ENCODE measurements around the gene DGCR6.
"Not testable (repeated sequence)": the region's sequence is repeated elsewhere in the genome, so short reads cannot be mapped to it uniquely, and the experiment has no call there.

The DGCR6 gene

DNA sequence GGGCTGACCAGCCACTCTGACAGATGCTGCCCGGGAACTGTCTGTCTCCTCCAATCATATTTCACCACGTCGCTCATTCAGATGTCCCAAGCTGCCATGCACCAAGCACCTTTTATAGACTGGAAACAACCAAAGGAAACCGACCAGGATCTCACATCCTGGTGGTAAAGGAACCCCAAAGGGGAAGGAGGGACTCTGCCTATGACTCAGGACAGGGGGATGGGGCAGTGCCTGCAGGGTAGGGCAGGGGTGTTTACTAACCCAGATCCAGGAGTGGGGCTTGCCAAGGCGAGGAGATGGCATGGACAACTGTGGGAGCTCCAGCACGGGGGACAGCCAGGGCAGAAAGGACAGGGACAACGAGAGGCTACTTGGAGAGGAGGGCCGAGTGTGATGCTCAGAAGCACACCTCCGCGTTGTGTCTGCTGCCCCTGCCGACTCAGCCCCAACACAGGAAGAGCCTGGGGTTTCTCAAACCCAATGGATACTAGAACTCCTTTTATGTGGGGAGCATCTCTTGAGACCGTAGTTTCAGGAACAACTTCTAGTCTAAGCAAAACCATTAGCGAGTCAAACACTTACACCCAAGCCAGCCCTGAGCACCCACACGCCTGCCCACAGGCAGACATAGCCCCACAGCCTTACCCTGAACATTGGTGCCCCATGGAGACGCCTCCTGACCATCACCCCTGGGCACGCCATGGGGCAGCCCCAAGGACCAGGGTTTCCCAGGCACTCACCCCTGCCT is 26.0 kb downstream of the DGCR6 start:
- DNase-seq, result no peak

DNA sequence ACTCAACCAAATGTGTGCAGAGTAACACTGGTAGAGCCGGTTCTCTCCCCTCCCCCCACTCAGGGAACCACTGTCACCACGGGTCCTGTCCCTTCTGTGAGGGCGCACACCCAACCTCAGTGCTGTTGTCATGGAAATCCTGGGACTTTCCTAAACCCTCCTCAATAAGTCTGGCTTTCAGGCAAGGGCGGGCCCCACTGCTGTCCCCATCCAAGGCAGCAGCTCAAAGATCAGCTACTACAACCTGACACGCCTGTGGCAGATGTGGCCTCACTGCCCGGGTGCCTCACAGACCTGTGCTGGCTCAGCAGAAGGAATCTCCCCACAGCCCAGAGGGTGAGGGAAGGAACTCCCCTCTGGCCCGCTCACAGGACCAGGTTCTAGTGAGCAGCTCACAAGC is 27.8 kb downstream of the DGCR6 start:
- no peak for DNase-seq

DNA sequence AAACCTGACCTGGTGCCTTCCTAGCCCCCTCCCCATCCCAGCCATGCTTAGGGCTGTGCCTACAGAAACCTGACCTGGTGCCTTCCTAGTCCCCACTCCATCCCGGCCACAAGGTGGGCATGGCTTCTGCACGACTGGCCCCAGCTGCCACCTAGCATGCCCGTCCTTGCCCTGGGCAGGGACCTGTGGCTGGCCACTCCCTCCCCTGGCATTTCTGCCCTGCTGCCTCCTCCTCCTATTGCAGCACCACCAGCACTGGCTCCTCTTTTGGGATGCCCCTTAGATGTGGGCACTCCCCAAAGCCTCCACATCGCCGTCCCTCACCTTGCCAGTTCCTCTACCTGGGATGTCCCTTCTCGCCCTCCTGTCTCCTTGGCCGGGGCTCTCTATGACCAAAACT is 28.6 kb downstream of the DGCR6 start:
- not testable (repeated sequence) for DNase-seq

DNA sequence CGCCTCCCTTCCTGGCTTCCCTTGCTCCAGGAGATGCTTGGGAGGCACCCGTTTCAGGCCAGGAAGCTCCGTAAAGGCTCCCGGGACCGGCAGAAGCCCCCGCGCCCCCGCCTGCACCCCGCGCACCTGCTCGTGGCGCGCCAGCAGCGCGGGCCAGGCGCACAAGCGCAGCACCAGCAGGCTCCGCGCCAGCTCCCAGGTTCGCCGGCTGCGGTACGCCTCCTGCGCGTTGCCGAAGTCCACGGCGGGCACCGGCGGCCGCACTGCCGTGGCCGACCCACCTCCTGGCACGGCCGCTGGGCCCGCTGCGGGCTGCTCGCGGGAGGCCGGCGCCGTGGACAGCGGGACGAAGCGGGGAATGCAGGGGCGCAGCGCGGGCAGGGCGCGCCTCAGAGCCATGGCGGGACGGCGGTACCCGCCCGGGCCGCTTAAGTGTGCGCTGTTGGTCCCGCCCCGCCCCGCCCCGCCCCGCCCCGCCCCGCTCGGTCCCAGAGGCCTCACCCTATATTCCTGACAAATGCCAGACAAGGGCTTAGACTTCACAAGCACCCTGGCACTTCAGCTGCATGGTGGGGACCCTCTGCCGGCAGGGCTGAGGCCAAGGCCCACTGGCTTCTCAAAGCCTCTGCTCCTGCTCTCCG is 29.9 kb downstream of the DGCR6 start, which contains the start of gene PRODH:
PRODH (minus strand) TSS at position 405 of the 641 bp plus-strand sequence; CDS start at position 399, 6 bp downstream.
- no peak for DNase-seq

DNA sequence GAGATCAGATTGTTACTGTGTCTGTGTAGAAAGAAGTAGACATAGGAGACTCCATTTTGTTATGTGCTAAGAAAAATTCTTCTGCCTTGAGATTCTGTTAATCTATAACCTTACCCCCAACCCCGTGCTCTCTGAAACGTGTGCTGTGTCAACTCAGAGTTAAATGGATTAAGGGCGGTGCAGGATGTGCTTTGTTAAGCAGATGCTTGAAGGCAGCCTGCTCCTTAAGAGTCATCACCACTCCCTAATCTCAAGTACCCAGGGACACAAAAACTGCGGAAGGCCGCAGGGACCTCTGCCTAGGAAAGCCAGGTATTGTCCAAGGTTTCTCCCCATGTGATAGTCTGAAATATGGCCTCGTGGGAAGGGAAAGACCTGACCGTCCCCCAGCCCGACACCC is 32.6 kb downstream of the DGCR6 start:
- DNase-seq, result not testable (repeated sequence)

DNA sequence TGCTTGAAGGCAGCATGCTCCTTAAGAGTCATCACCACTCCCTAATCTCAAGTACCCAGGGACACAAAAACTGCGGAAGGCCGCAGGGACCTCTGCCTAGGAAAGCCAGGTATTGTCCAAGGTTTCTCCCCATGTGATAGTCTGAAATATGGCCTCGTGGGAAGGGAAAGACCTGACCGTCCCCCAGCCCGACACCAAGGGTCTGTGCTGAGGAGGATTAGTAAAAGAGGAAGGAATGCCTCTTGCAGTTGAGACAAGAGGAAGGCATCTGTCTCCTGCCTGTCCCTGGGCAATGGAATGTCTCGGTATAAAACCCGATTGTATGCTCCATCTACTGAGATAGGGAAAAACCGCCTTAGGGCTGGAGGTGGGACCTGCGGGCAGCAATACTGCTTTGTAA is 41.0 kb downstream of the DGCR6 start:
- not testable (repeated sequence) for DNase-seq

DNA sequence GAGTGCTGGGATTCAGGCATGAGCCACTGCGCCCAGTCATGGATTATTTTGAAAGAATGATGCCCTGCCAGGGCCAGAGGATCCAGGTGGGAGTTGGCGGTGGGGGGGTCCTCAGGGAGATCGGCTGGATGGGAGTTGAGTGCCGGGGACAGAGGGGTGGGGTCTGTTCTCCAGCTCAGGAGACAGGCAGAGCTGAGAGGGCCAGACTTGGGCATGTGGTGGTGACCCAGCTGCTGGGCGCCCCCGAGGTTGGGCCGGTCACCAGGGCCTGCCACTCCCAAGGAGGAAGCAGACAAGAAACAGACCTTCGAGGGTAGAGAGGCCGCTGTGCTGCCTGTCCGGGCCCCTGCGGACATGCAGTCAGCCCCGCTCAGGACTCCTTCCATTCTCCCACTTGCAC is 41.8 kb downstream of the DGCR6 start:
- no peak for DNase-seq

DNA sequence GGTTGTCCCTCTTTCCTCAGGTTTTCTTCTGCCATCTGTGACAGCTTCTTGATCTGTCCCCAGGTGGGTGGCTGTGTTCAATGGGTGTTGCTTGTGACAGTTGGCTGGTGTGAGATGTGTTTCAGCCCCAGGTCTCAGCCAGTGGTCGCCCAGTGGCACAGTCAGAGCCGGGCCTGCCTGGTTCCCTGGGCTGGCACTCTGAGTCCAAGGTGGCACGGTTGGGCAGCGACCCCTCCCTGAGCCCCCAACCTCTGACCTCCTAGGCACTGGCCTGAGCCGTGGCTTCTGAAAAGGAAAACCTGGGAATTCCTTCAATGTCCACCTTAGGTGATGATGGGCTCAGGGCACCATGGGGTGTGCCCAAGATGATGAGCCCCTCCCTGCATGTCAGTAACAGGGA is 44.0 kb downstream of the DGCR6 start:
- no peak for DNase-seq

DNA sequence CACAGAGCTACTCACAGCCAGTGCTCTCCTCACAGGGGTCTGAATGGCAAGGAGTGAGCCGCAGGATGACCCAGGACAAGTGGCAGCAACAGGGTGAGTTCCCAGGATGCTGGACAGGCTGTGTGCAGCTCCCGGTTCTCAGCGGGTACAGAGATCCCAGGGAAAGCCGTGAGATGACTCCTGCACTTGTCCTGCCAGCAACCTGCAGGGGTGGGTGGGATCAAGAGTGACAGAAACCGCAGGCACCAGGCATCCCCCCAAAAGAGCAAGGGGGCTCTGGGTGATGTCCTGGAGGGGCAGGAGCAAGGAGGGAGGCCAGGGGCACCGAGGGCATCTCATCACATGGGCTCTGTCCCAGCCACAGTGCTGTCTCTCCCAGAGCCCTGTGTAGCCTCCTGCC is 45.9 kb downstream of the DGCR6 start:
- DNase-seq, result no peak

DNA sequence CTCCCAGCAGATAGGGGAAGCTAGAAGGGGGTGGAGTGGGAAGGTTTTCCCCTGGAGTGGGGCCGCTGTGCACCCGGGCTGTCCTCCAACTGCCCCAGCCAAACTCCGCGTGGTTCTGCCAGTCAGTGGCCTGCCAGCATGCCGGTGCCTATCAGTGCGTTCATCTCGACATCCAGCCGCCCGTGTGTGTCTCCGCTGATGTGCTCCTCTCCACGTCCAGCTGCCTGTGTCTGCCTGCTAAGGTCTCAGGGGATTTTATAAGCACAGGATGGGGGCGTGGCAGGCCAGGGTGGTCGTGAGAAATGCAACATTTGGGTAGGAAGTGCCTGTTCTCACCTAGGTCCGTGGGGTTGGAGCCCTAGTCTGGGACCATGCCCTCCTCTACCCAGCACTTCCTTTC is 47.0 kb downstream of the DGCR6 start:
- DNase-seq, result not testable (repeated sequence)

DNA sequence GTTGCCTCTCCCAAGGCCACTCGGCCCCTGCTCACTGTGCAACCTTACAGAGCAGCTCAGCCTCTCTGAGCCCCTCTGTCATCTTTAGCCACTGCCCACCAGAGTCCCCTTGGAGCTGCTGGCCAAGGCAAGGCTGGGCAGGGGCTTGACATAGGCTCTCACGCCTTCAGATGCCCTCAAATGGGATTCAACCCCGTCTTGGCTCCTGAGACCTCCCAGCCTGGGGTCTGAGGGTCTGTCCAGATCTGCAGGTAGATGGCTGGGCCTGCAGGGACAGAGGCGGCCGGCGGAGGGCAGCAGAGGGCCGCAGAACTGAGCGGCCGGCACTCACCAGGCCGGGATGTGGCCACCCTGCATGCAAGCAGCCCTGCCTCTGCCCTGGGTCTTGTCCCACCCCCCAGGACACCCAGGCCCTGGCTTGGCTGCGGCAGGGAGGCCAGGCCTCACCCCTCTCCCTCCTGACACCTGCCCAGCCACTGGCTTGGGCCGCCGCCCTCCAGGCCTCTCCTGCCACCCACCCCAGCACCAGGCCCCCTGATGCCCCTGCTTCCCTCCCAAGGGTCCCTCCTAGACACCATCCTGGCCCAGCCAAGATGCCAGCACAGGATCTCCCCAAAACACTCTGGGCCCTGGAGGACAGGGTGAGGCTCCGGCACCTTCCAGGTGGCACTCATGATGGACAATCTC is 48.3 kb downstream of the DGCR6 start:
- DNase-seq, result peak; percentile 30 to 56

DNA sequence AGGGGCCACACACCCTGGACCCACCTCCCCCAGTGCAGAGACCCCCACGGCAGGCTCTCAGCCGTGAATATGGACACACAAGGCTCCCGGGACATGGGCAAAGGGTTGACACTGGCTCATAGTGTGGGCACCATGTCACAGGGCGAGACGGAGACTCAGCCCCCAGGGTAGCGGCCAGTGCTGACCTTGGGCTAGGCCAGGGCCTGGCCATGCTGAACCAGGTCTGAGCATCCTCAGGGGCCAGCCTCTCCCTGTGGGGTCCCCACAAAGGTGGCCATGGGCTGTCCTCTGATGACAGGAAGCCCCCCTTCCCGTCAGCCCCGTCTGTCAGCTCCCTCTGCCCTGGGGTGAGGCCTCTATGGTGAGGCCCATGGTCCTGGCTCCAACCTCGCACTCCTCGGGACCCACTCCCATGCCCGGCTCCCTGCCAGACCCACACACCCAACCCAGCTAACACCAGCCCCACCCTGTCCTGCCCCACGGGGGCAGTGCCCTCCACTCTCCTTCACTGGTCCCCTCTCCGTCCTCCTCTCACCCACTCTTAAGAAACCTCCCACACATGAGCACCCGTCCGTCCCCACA is 49.0 kb downstream of the DGCR6 start:
- DNase-seq, result no peak

DNA sequence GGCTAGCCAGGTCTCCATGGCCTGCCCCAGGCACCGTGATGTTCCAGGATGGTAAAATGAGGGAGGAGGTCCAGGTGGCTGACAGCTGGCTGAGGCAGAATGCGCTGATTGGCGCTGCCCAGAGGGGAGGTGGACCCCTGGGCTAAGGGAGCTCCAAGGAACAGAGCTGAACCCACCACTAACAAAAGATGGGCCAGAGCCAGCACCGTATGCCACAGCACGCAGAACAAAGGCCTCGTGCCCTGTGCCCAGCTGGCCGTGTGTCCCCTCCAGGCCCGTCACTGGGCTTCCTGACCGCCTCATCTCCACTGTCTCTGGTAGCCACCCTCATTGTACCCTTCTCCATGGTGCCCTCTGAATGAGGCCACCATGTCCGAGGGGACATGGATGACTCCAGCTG is 49.6 kb downstream of the DGCR6 start:
- no peak for DNase-seq

DNA sequence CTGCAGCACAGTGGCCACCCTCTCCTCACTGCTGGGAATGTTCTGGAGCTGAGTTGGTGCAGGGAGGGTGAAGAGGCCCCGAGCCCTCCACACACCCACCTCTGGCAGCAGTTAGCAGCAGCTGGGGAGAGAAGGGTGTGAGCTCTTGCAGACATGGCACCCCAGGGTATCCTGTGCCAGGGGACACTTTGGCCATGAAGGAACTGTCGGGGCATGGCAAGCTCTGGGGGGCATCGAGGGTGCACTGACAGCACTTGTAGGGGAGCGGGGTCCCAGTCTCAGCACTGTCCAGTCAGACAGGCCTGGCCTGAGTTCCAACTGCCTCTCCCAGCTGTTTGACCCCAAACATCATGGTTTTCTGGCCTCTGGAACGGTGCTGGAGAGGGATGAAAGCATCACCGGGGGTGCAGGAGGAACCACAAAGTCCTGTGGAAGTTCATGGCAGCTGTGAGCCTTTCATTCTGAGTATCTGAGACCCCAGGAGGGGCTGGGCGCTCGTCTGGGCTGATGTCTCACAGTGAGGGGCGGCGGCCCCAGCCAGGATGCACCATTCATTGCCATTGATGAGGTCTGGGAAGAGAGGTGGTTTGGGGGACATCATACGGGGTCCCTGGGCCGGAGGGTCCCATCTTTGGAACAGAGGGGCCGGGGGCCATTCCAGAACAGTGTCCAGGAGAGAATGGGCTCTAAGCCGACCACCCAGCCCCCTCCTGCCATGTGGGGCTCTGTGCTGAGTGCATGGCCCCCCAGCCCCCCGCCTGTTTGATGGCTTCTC is 50.2 kb downstream of the DGCR6 start:
- DNase-seq, result not testable (repeated sequence)

DNA sequence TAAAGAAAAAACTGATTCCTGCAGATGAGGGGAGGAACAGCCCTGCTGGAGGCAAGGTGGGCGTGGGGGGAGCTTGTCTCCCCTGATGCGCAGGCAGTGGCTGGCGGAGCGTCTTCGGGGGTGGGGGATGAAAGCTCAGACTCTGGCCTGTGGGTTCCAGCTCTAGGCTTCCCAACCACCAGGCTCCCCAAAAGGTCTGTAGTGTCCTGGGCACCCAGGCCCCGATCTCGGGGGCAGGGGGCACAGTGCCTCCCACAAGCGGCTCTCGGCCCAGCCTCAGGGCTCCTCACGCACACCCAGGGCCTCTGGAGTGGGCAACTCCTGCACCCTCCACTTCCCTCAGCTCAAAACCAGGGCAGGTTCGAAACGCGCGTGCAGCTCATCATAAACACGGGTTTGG is 50.8 kb downstream of the DGCR6 start:
- DNase-seq, result not testable (repeated sequence)

DNA sequence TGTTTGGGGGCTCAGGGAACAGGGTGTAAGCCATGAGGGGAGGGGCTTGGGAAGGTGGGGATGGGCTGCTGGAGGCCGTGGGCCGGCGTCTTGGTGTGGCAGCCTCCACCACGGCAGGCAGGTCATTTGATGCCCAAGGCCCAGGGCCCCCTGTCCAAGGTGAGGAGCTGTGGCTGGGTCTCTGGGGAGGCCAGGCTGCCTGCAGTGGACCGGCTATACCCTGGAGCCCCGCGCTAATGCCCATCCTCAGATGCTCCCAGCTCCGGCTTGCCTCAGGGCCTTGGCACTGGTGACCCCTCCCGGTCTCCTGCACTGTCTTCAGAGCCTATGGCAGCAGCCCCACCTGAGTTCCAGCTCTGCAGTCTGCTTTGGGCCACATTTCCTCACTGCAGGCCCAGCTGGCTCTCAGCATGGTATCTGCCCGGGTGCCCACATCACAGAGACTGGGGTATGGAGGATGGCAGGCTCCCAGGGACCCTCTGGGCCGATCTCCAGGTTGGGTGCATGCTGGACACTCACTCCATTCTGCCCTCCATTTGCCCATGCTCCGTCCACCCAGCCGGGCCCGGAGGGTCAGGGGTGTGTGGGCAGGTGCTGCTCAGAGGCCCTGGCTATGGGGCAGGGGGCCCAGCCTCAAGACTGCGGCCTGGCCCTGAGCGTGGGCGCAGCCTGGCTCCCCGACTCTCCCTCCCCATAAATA is 51.7 kb downstream of the DGCR6 start:
- DNase-seq, result not testable (repeated sequence)

DNA sequence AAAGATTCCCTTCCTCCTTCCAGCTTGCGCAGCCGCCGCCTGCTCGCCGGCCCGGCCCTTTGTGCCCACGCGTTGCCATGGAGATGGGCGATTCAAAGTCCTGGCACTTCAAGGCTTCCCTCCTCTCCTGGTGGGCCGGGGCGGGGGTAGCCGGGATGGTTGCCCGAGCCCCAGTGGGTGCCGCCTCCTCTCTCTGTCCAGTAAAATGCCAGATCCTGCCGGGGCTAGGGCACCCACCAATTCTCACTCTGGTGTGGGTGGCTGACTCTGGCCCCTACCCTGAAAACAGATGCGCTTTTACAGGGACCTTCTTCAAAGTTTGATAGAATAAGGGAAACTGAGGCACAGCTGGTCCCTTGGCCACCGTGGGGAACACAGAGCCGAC is 52.2 kb downstream of the DGCR6 start:
- DNase-seq, result not testable (repeated sequence)

DNA sequence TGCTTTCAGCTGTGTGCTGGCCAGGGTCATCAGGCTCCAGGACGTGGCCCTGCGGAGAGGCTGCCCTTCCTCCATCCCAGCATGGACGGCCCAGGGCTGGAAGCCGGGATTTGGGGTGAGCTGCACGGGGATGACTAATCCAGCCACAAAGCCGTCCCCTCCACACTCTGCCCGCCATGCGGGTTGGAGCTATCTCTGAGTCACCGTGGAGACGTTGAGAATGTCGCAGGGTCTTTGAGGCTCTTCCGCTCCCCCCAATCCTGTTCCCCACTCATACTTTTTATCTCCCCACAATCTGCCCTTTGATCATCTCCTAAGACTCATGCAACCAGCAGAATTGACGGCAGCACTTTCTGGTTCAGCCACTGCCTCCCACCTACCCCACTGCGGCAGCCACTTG is 52.6 kb downstream of the DGCR6 start:
- not testable (repeated sequence) for DNase-seq

DNA sequence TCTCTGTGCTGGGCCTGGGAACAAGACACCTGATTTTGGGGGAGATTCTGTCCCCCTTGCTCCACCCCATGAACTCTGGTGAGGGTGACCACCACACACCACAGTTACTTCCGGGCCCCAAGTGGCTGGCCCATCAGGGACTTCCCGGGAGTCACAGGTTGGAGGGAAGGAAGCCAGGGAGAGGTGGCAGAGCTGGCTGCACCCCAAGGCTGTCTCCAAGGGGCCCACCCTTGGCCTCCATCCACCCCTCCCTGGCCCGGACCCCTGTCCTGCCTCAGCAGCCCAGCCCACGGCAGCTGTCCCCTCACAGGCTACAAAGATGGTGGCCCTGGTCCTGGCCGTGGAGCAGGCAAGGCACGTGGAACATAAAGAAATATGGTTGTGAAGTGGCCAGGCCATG is 53.1 kb downstream of the DGCR6 start:
- DNase-seq, result not testable (repeated sequence)

DNA sequence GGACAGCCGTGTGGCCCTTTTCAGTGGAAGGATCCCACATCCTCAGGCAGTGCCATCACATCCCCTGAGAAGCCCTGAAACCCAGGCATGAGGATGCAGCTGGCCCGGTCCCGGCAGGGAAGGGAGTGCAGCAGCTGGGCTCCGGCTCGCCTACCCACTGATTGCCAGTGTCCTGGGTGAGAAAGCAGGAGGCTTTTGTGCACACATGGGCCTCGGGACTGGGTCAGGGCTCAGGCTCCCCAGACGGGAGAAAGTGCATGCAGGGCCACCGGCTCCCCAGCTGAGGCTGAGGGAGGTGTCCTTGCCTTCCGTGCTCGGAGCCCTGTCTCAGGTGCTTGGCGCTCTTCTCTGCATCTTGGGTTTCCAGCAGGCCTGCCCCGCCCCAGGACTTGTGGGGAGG is 53.6 kb downstream of the DGCR6 start:
- DNase-seq, result not testable (repeated sequence)

DNA sequence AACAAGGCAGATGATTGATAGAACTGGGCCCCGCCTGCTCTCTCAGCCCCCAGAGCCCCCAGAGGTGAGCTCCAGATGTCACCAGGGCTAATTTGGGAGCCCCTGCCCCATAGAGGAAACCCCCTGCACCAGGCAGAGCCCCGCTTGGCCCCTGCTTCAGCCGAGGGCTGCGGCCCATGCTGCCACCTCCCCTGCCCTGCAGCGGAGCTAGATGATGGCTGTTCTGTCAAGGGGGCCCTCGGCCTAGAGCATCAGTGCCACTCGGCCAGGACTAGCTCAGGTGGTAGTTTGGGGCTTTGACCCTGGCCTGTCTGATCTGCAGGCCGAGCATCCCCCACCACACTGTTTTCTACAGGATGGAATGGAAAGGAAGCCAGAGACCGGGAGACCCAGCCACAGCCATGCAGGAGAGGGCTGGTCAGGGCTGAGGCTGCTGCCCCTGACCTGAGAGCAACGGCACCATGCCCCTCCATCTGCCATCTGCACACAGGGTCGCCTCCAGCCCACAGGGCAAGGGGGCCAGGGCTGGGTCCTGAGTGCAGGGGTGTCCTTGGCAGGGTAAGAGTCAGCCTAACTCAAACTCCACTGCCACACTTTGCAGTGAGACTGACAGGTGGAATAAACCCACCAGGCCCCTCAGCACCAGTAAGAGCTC is 54.2 kb downstream of the DGCR6 start:
- DNase-seq, result not testable (repeated sequence)

DNA sequence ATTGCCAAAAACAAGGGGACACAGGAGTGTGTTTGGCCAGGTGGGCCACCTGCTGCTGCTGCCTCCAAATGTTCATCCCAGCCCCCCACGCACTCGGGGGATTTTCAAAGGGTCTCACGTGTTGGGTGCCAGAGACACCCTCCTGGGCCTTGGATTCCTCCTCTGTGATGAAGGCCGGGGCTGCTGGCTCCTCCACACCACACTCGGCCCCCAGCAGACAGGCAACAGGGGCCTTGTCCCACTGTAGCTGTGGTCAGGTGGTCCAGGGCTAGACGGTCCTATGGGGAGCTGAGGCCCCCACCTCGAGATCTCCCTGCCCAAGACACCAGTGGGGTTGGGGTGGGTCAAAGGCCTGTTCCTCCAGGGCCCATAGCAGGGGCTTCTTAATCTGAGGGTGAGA is 55.1 kb downstream of the DGCR6 start:
- DNase-seq, result not testable (repeated sequence)
